DND-41 (cell line): ENCODE measurements around the gene SRGAP3.

Experiments used
- ATAC-seq: fragments of 200-7000 bp; cut with Tn5 transposase; 3 replicates; pipeline ENCODE4 v1.9.1; 2021; ENCODE audit warnings: low read depth; ENCODE audit not compliant: insufficient read depth
- DNase-seq: peaks from one replicate; pipeline ENCODE4 v3.0.0-alpha.2; 2020
- H2AFZ ChIP-seq: 2 replicates; pipeline ENCODE4 v1.6.0; 2012; ENCODE audit warnings: low read depth, low read length
- H3K27ac ChIP-seq: 2 replicates; pipeline ENCODE4 v1.5.1; 2012; ENCODE audit warnings: low read length, inconsistent platforms
- H3K27me3 ChIP-seq: fragments of 200-600 bp; sonication (generic); 2 replicates; pipeline ENCODE4 v1.6.0; 2012; ENCODE audit warnings: low read length, mild to moderate bottlenecking, inconsistent platforms; ENCODE audit not compliant: insufficient read depth, poor library complexity
- H3K36me3 ChIP-seq: 2 replicates; pipeline ENCODE4 v1.5.1; 2012; ENCODE audit warnings: low read length, inconsistent platforms; ENCODE audit not compliant: insufficient read depth
- H3K4me1 ChIP-seq: 2 replicates; pipeline ENCODE4 v1.5.1; 2012; ENCODE audit warnings: mild to moderate bottlenecking, low read length; ENCODE audit not compliant: insufficient read depth
- H3K4me2 ChIP-seq: 2 replicates; pipeline ENCODE4 v1.6.0; 2012; ENCODE audit warnings: mild to moderate bottlenecking, moderate library complexity, low read length, inconsistent platforms; ENCODE audit not compliant: insufficient read depth
- H3K4me3 ChIP-seq, 2 experiments: fragments of 200-600 bp in 1 of 2; shearing (Covaris generic) in 1 of 2; 2 replicates each; pipeline ENCODE4 v1.5.1; 2012 to 2016; ENCODE audit warnings: inconsistent platforms in 2 of 2, low read length in 2 of 2, mild to moderate bottlenecking in 2 of 2, low read depth in 1 of 2, moderate library complexity in 1 of 2
- H3K79me2 ChIP-seq: 2 replicates; pipeline ENCODE4 v1.6.0; 2012; ENCODE audit warnings: low read length, inconsistent platforms; ENCODE audit not compliant: insufficient read depth
- H3K9ac ChIP-seq: 2 replicates; pipeline ENCODE4 v1.6.0; 2012; ENCODE audit warnings: low read depth, mild to moderate bottlenecking, inconsistent platforms, low read length, moderate library complexity
- H3K9me3 ChIP-seq: 2 replicates; pipeline ENCODE4 v1.5.1; 2012; ENCODE audit warnings: low read length, moderate library complexity, mild to moderate bottlenecking, inconsistent platforms; ENCODE audit not compliant: insufficient read depth, severe bottlenecking
- H4K20me1 ChIP-seq: 2 replicates; pipeline ENCODE4 v1.6.0; 2012; ENCODE audit warnings: low read length; ENCODE audit not compliant: insufficient read depth
- CTCF ChIP-seq: IDR thresholded peaks from 2 replicates; pipeline ENCODE4 v1.5.1; 2012; ENCODE audit warnings: borderline replicate concordance, low read length, moderate library complexity, mild to moderate bottlenecking; ENCODE audit not compliant: poor library complexity, severe bottlenecking; ENCODE audit errors: extremely low read depth
- EZH2 ChIP-seq: IDR thresholded peaks from 3 replicates; pipeline ENCODE4 v1.6.1; 2012; ENCODE audit warnings: borderline replicate concordance, low read depth, mild to moderate bottlenecking, moderate library complexity, low read length, inconsistent platforms; ENCODE audit not compliant: severe bottlenecking

SRGAP3 gene

GRCh38 chr3:9217784-9218513 is 31.5 kb downstream of the SRGAP3 start:
- Histone ChIP-seq H3K4me2 (no peak overlapping the region), H4K20me1 (no peaks in the 10 kb centered on the region), H3K27me3 (peaks cover 3% of the 10 kb centered on the region), H3K27ac (no peak overlapping the region), H3K9me3 (no peaks in the 10 kb centered on the region), H3K4me1 (no peaks in the 10 kb centered on the region), H2AFZ (no peak overlapping the region), H3K4me3 (no peak overlapping the region), H3K79me2 (no peaks in the 10 kb centered on the region), H3K9ac (no peak overlapping the region), H3K36me3 (no peaks in the 10 kb centered on the region)
- TF ChIP-seq CTCF = no peak
- no peak for TF ChIP-seq EZH2
- ATAC-seq (no peak), DNase-seq (no peak)

GRCh38 chr3:9216736-9217135 is 32.7 kb downstream of the SRGAP3 start:
- Histone ChIP-seq H3K36me3 (no peaks in the 10 kb centered on the region), H3K79me2 (no peaks in the 10 kb centered on the region), H3K4me3 (no peak overlapping the region), H3K4me1 (no peaks in the 10 kb centered on the region), H3K4me2 (no peak overlapping the region), H3K27me3 (peaks cover 3% of the 10 kb centered on the region), H3K9ac (no peak overlapping the region), H2AFZ (no peak overlapping the region), H3K9me3 (no peaks in the 10 kb centered on the region), H4K20me1 (no peaks in the 10 kb centered on the region), H3K27ac (no peak overlapping the region)
- ATAC-seq (no peak), DNase-seq (no peak)
- TF ChIP-seq CTCF = no peak
- TF ChIP-seq EZH2 = no peak

- H3K79me2 ChIP-seq = no peaks in the 10 kb centered on the region
- no peak for ATAC-seq
- TF ChIP-seq EZH2 (no peak), CTCF (no peak)
- H3K9ac ChIP-seq = no peak overlapping the region
- H3K27me3 ChIP-seq = no peaks in the 10 kb centered on the region
- H3K36me3 ChIP-seq = no peaks in the 10 kb centered on the region
- no peak overlapping the region for H3K4me3 ChIP-seq
- H3K9me3 ChIP-seq = no peaks in the 10 kb centered on the region
- no peaks in the 10 kb centered on the region for H4K20me1 ChIP-seq
- no peak overlapping the region for H3K4me2 ChIP-seq
- no peak for DNase-seq
- no peak overlapping the region for H2AFZ ChIP-seq
- H3K4me1 ChIP-seq = no peaks in the 10 kb centered on the region
- H3K27ac ChIP-seq = no peak overlapping the region
These were observed 34.8 kb downstream of the SRGAP3 start for GRCh38 chr3:9214599-9214998.
